GM19099 (cell line): ENCODE measurements around the gene PADI2.

Source experiments
- POLR2A ChIP-seq: IDR thresholded peaks from 3 replicates; pipeline ENCODE4 v1.6.1; 2011; ENCODE audit warnings: low read depth; ENCODE audit not compliant: insufficient read length; ENCODE audit errors: extremely low read depth

PADI2 gene

GRCh38 chr1:17119076-17119772 is at the start of gene PADI2:
TSS of gene PADI2 (minus strand) at chr1:17119451. CDS start at chr1:17119371, 80 bp downstream.
- TF ChIP-seq POLR2A = no peak

- no peak for TF ChIP-seq POLR2A
Measured at GRCh38 chr1:17168091-17168876, 49.0 kb upstream of the PADI2 start.

GRCh38 chr1:17167786-17168090 is 48.5 kb upstream of the PADI2 start:
- no peak for TF ChIP-seq POLR2A

GRCh38 chr1:17167041-17167785 is 48.0 kb upstream of the PADI2 start:
- TF ChIP-seq POLR2A = no peak

GRCh38 chr1:17165823-17166222 is 46.6 kb upstream of the PADI2 start:
- TF ChIP-seq POLR2A = no peak

- TF ChIP-seq POLR2A = no peak
Measured at GRCh38 chr1:17163789-17164666, 44.8 kb upstream of the PADI2 start.

- no peak for TF ChIP-seq POLR2A
Measured at GRCh38 chr1:17163371-17163770, 44.1 kb upstream of the PADI2 start.

GRCh38 chr1:17162941-17163340 is 43.7 kb upstream of the PADI2 start:
- no peak for TF ChIP-seq POLR2A

- no peak for TF ChIP-seq POLR2A
Measured at GRCh38 chr1:17161926-17162800, 42.9 kb upstream of the PADI2 start.

GRCh38 chr1:17161137-17161740 is 42.0 kb upstream of the PADI2 start:
- TF ChIP-seq POLR2A = no peak

- TF ChIP-seq POLR2A = no peak
Measured at GRCh38 chr1:17158961-17159360, 39.7 kb upstream of the PADI2 start.

- no peak for TF ChIP-seq POLR2A
Measured at GRCh38 chr1:17156108-17156507, 36.9 kb upstream of the PADI2 start.

- no peak for TF ChIP-seq POLR2A
Measured at GRCh38 chr1:17155257-17155920, 36.1 kb upstream of the PADI2 start.

- no peak for TF ChIP-seq POLR2A
Measured at GRCh38 chr1:17149771-17150170, 30.5 kb upstream of the PADI2 start.
